Measurements from ENCODE around the gene STXBP1. TPM values are rescaled to one million over a fixed set of nuclear protein-coding genes. Genes with fewer than 3 reads are reported as not detected.
"Not testable (repeated sequence)": the region's sequence is repeated elsewhere in the genome, so short reads cannot be mapped to it uniquely, and the experiment has no call there.

STXBP1 gene
- total RNA-seq, 4 donors from 2014 or later: 17.2 to 34.0 (median 19.8) TPM

DNA sequence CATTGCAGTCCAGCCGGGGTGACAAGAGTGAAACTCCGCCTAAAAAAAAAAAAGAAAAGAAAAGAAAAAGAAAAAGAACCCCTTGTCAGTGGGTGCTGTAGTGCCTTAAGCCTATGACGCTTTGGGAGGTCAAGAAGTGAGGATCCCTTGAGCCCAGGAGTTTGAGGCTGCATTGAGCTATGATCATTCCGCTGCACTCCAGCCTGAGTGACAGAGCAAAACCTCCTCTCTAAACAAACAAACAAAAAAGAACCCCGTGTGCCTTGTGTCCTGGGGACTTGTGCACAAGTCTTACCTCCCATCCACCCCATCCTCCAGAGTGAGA lies 33.5 kb upstream of the STXBP1 start:
- intact Hi-C loops (cut with DNase I): no loop called here
- TF ChIP-seq CTCF (IDR thresholded peaks at IDR 0.05): no peak
- TF ChIP-seq POLR2A (IDR thresholded peaks at IDR 0.05; ENCODE audit: low read depth): no peak
- TF ChIP-seq EP300 (IDR thresholded peaks at IDR 0.05): no peak
- TF ChIP-seq POLR2AphosphoS5 (IDR thresholded peaks at IDR 0.05): no peak

DNA sequence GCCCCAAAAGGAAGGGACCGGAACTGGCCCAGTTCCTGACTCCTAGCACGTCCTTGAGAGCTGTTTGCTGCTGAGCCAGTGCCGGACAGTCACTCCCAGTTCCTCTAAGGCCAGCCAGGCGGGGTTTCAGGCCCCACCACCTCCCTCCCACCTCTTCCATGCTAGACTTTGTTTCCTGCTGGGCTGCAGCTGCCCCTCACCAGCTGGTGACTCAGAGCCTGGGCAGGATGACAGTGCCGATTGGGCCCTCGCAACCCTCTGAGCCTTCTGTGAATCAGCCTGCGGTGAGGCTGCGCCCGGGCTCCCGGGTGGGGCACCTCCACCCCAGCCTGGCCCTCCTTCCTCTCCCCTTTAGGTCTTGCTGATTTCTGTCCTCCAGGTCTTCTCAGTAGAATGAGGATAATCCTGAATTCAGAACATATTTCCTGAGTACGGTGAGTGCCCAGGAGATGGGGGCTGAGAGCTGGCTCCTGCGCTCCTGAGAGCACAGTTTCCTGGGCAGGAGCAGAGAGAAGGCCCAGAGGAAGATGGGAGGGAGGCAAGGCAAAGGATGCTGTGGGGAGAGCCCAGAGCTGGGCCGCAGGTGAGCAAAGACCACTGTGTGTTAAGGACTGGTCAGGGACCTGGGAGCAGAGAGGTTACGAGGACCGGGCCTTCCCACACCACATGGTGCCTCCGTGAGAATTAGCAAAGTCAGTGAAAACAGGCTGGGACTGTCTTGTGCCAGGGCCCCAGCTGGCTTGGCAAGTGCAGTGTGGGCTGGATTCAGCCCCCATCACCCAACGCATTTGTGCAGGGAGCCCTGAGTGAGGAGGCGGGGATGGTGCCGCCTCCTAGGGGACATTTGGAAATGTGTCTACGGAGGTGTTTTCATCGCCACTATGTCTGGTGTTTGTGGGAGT lies 32.9 kb upstream of the STXBP1 start:
- H3K27ac ChIP-seq (replicated peaks in 1 of 4): peak overlapping the region; percentile 85 to 95 (median 89)
- H3K9me3 ChIP-seq: no peaks in the 10 kb centered on the region
- DNase-seq (ENCODE audit: extremely low spot score): peak; percentile 97
- H3K4me1 ChIP-seq: peaks cover 30 to 60% (median 47%) of the 10 kb centered on the region in 4 donors
- intact Hi-C loops (cut with DNase I): no loop called here
- peak; percentile 39 to 46 (median 39) for TF ChIP-seq CTCF (IDR thresholded peaks at IDR 0.05)
- TF ChIP-seq POLR2A (IDR thresholded peaks at IDR 0.05; ENCODE audit: low read depth): no peak
- TF ChIP-seq POLR2AphosphoS5 (IDR thresholded peaks at IDR 0.05): peak; percentile 80 to 81
- no peaks in the 10 kb centered on the region for H3K36me3 ChIP-seq
- H3K27me3 ChIP-seq: no peaks in the 10 kb centered on the region
- 34% methylated on average over 19 of the region's 21 CpGs for WGBS
- H3K4me3 ChIP-seq: peak overlapping the region; percentile 36 to 53 (median 38)

More for the DNA sequence above, 33.5 kb upstream of the STXBP1 start:
- Histone ChIP-seq H3K9me3 (no peaks in the 10 kb centered on the region), H3K27me3 (no peaks in the 10 kb centered on the region), H3K36me3 (no peaks in the 10 kb centered on the region), H3K4me3 (peak overlapping the region; percentile 36 to 53 (median 38)), H3K27ac (replicated peaks in 1 of 4) (peak overlapping the region; percentile 85 to 95 (median 89)), H3K4me1 (peaks cover 37 to 60% (median 50%) of the 10 kb centered on the region in 4 donors)
- 44% methylated on average over 5 of the region's 5 CpGs for WGBS
- no peak for DNase-seq (ENCODE audit: extremely low spot score)

DNA sequence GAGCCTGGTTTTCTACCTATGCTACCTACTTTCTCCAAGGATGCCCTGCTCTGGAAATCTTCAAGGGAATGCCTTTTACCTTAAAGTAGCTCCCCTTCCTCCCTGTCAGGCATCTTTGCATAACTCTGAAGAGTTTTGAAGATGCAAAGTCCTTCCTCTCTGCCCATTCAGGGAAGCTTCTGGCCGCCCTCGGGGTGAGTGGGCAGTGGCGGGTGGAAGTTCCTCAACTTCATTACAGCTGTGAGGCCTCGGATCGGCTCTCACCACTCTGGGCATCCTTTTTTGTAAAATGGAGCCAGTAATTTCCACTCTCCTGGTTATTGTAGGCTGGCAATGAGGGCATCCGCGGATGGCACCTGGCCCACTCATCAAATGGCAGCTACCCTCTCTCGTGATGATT lies 31.7 kb upstream of the STXBP1 start:
- Histone ChIP-seq H3K27ac (replicated peaks in 1 of 4) (peak overlapping the region; percentile 85 to 95 (median 89)), H3K4me1 (peaks cover 22 to 56% (median 41%) of the 10 kb centered on the region in 4 donors), H3K36me3 (no peaks in the 10 kb centered on the region), H3K4me3 (no peak overlapping the region), H3K27me3 (no peaks in the 10 kb centered on the region), H3K9me3 (no peaks in the 10 kb centered on the region)
- intact Hi-C loops (cut with DNase I): no loop called here
- DNase-seq (ENCODE audit: extremely low spot score): no peak
- WGBS: 83% methylated on average over 8 of the region's 8 CpGs
- TF ChIP-seq POLR2A (IDR thresholded peaks at IDR 0.05; ENCODE audit: low read depth) (no peak), POLR2AphosphoS5 (IDR thresholded peaks at IDR 0.05) (no peak), CTCF (IDR thresholded peaks at IDR 0.05) (no peak), EP300 (IDR thresholded peaks at IDR 0.05) (no peak)

- no peak for TF ChIP-seq POLR2AphosphoS5 (IDR thresholded peaks at IDR 0.05)
- TF ChIP-seq CTCF (IDR thresholded peaks at IDR 0.05): no peak
- no peak for TF ChIP-seq EP300 (IDR thresholded peaks at IDR 0.05)
- no peak for TF ChIP-seq POLR2A (IDR thresholded peaks at IDR 0.05; ENCODE audit: low read depth)
These were observed 31.1 kb upstream of the STXBP1 start for GRCh38 chr9:127580879-127581475.

GRCh38 chr9:127584474-127584805 lies 27.6 kb upstream of the STXBP1 start:
- H3K36me3 ChIP-seq; intact Hi-C loops (cut with DNase I); H3K9me3 ChIP-seq; H3K4me3 ChIP-seq; H3K27me3 ChIP-seq; DNase-seq (ENCODE audit: extremely low spot score): not testable (repeated sequence)
- Histone ChIP-seq H3K27ac (replicated peaks in 1 of 4) (peak overlapping the region; percentile 59 to 74 (median 66)), H3K4me1 (peaks cover 8 to 50% (median 35%) of the 10 kb centered on the region in 4 donors)
- WGBS: 82% methylated on average over 3 of the region's 3 CpGs

More at GRCh38 chr9:127580879-127581475, 31.1 kb upstream of the STXBP1 start:
- intact Hi-C loops (cut with DNase I): no loop called here
- no peaks in the 10 kb centered on the region for H3K27me3 ChIP-seq
- H3K4me1 ChIP-seq: peaks cover 22 to 61% (median 44%) of the 10 kb centered on the region in 4 donors
- no peak for DNase-seq (ENCODE audit: extremely low spot score)
- H3K27ac ChIP-seq (replicated peaks in 1 of 4): peak overlapping the region in 2 of 4 donors; percentile 2 to 27
- no peak overlapping the region for H3K4me3 ChIP-seq
- no peaks in the 10 kb centered on the region for H3K36me3 ChIP-seq
- 87% methylated on average over 7 of the region's 7 CpGs for WGBS
- H3K9me3 ChIP-seq: no peaks in the 10 kb centered on the region
